ENCODE measurements around the gene S100A10.

DNA sequence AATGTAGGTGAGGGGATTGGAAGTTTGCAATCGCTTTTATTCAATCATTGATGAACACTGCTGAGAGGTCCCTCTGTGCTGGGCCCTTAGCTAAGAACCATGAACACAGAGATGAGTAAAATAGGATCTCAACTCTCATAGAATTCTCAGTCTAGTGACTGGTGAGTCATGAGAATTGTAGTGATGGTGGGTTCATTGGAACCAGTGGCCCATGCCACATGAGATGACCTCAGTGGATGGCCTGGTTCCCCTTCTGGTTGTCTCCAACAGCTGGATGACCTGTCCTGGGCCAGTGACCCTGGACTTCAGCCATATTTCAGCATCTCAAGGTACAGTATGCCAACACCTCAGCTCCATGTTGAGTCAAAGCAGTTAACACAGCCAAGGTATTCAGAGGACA lies 21.3 kb upstream of the S100A10 start:
- TF ChIP-seq, protein P1, sequence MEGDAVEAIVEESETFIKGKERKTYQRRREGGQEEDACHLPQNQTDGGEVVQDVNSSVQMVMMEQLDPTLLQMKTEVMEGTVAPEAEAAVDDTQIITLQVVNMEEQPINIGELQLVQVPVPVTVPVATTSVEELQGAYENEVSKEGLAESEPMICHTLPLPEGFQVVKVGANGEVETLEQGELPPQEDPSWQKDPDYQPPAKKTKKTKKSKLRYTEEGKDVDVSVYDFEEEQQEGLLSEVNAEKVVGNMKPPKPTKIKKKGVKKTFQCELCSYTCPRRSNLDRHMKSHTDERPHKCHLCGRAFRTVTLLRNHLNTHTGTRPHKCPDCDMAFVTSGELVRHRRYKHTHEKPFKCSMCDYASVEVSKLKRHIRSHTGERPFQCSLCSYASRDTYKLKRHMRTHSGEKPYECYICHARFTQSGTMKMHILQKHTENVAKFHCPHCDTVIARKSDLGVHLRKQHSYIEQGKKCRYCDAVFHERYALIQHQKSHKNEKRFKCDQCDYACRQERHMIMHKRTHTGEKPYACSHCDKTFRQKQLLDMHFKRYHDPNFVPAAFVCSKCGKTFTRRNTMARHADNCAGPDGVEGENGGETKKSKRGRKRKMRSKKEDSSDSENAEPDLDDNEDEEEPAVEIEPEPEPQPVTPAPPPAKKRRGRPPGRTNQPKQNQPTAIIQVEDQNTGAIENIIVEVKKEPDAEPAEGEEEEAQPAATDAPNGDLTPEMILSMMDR (IDR thresholded peaks at IDR 0.05 in 8 of 11, conservative IDR thresholded peaks at IDR 0.05 in 3 of 11), result no peak
- no peak for TF ChIP-seq POLR2A (IDR thresholded peaks at IDR 0.05)
